A549 (cell line): ENCODE data around the gene ZNF850. TPM values are rescaled to one million over a fixed set of nuclear protein-coding genes. Genes with fewer than 3 reads are reported as not detected.
A peak's percentile ranks its signal among the peaks of the same experiment; 100 is the strongest.

Source experiments
- ATAC-seq, 2 experiments: fragments of 200-7000 bp in 1 of 2; fragments of >200 bp in 1 of 2; cut with Nextera tagmentation in 1 of 2; cut with Tn5 transposase in 1 of 2; 3 replicates each; pipeline versions ENCODE4 v1.8.0 to v1.9.1; 2018 to 2020; ENCODE audit warnings: mild to moderate bottlenecking in 1 of 2, moderate library complexity in 1 of 2
- CTCF ChIA-PET: fragments of 300-600 bp; sonication (Branson Sonifier 250); formaldehyde crosslinking; extraction: SDS; loops from one replicate; lab custom pipeline; 2021; ENCODE audit warnings: antibody characterized with exemption, inconsistent platforms; lab: Yijun Ruan, JAX
- POLR2A ChIA-PET: fragments of 350-600 bp; formaldehyde crosslinking; extraction: SDS; loops from one replicate; lab custom pipeline; 2021; ENCODE audit warnings: antibody characterized with exemption, inconsistent platforms; lab: Yijun Ruan, JAX
- DNase-seq, 2 experiments: peaks; one replicate each; pipeline versions ENCODE4 v3.0.0 to v3.0.0-alpha.2; 2011 to 2016; ENCODE audit warnings: low read depth in 1 of 2, low spot score in 1 of 2
- FAIRE-seq: peaks from 2 replicates; lab custom pipeline; 2011; peaks lifted over from hg19 to GRCh38; lab: Jason Lieb, UNC
- H3K27ac ChIP-seq, 2 experiments: fragments of >200 bp; sonication (Bioruptor Twin); formaldehyde crosslinking; 3 replicates each; pipeline ENCODE4 v1.5.1; 2016 to 2017
- H3K4me1 ChIP-seq: fragments of >200 bp; sonication (Bioruptor Twin); formaldehyde crosslinking; 3 replicates; pipeline ENCODE4 v1.6.1; 2016
- H3K4me2 ChIP-seq: fragments of >200 bp; sonication (Bioruptor Twin); formaldehyde crosslinking; 3 replicates; pipeline ENCODE4 v1.6.1; 2016
- H3K4me3 ChIP-seq: fragments of >200 bp; sonication (Bioruptor Twin); formaldehyde crosslinking; 3 replicates; pipeline ENCODE4 v1.5.1; 2016
- H3K9me3 ChIP-seq: fragments of >200 bp; sonication (Bioruptor Twin); formaldehyde crosslinking; 3 replicates; pipeline ENCODE4 v1.6.1; 2016
- ATOH8 ChIP-seq: fragments of 250-450 bp; sonication (Bioruptor Pico); IDR thresholded peaks from 2 replicates; pipeline ENCODE4 v1.5.0; 2020; ENCODE audit warnings: low read depth, mild to moderate bottlenecking, moderate library complexity
- EHF ChIP-seq: fragments of 250-450 bp; sonication (Bioruptor Pico); IDR thresholded peaks from 2 replicates; pipeline ENCODE4 v1.5.0; 2020; ENCODE audit warnings: mild to moderate bottlenecking
- FOSB ChIP-seq: fragments of 250-450 bp; sonication (Bioruptor Pico); IDR thresholded peaks from 2 replicates; pipeline ENCODE4 v1.5.0; 2020; ENCODE audit warnings: mild to moderate bottlenecking, moderate library complexity
- GATA3 ChIP-seq: IDR thresholded peaks from 2 replicates; pipeline ENCODE4 v1.6.1; 2012; ENCODE audit warnings: borderline replicate concordance
- HDAC2 ChIP-seq: fragments of 200-600 bp; sonication (generic); IDR thresholded peaks from 2 replicates; pipeline ENCODE4 v1.6.1; 2016
- HES2 ChIP-seq: fragments of >200 bp; sonication (Bioruptor Twin); formaldehyde crosslinking; IDR thresholded peaks from 2 replicates; pipeline ENCODE4 v1.6.1; 2016
- HEYL ChIP-seq: fragments of 250-450 bp; sonication (Bioruptor Pico); IDR thresholded peaks from 2 replicates; pipeline ENCODE4 v1.8.0; 2021; ENCODE audit warnings: mild to moderate bottlenecking, moderate library complexity
- HMGXB4 ChIP-seq: fragments of 250-450 bp; sonication (Bioruptor Pico); IDR thresholded peaks from 2 replicates; pipeline ENCODE4 v1.5.0; 2021; ENCODE audit warnings: mild to moderate bottlenecking, moderate library complexity, borderline replicate concordance
- JUN ChIP-seq, 2 experiments: fragments of >200 bp; sonication (Bioruptor Twin); formaldehyde crosslinking; IDR thresholded peaks; 2 replicates in 1 of 2; 3 replicates in 1 of 2; pipeline ENCODE4 v1.6.1; 2016 to 2017
- JUNB ChIP-seq: fragments of >200 bp; sonication (Bioruptor Twin); formaldehyde crosslinking; IDR thresholded peaks from 2 replicates; pipeline ENCODE4 v1.6.1; 2016
- MAX ChIP-seq: IDR thresholded peaks from 2 replicates; pipeline ENCODE4 v1.6.1; 2012
- MAZ ChIP-seq: fragments of 150-350 bp; IDR thresholded peaks from 2 replicates; pipeline ENCODE4 v1.6.1; 2014; ENCODE audit warnings: antibody characterized with exemption, low read depth, low read length, borderline replicate concordance
- MYC ChIP-seq: IDR thresholded peaks from 2 replicates; pipeline ENCODE4 v1.6.1; 2012; ENCODE audit warnings: mild to moderate bottlenecking, inconsistent platforms, low read length, improper control_type of control experiment, borderline replicate concordance
- RCOR1 ChIP-seq: fragments of 150-350 bp; IDR thresholded peaks from 2 replicates; pipeline ENCODE4 v1.6.1; 2014; ENCODE audit warnings: antibody characterized with exemption, low read length, low read depth
- RFX5 ChIP-seq: fragments of 450-650 bp; IDR thresholded peaks from 2 replicates; pipeline ENCODE4 v1.7.1; 2014; ENCODE audit warnings: antibody characterized with exemption, mild to moderate bottlenecking, moderate library complexity
- TFCP2L1 ChIP-seq: fragments of 250-450 bp; sonication (Bioruptor Pico); IDR thresholded peaks from 2 replicates; pipeline ENCODE4 v1.5.0; 2021; ENCODE audit warnings: mild to moderate bottlenecking
- WGBS: methylation state at CpG from one replicate; pipeline ENCODE4 v1.1.6; 2017; ENCODE audit errors: missing lambda C conversion rate; 5-methylcytosine and 5-hydroxymethylcytosine counted together
- polyA plus RNA-seq, 4 experiments: library from polyadenylated mRNA; depleted of rRNA in 3 of 4; stranded (reverse); fragments of >200 nt; fragmentation: RNase III in 1 of 4; extraction: RNeasy Plus Mini Kit Qiagen cat#74134 plus additional on column Dnase treatment in 1 of 4; gene quantifications; 2 replicates in 3 of 4; 3 replicates in 1 of 4; pipeline ENCODE4 v1.2.3, GENCODE V29; 2011 to 2017
- TF ChIP-seq, protein P1 (sequence below): fragments of >200 bp; sonication (Bioruptor Twin); formaldehyde crosslinking; IDR thresholded peaks from 3 replicates; pipeline ENCODE4 v1.6.1; 2016

The ZNF850 gene
- polyA plus RNA-seq, 2 of the 4 experiments (the other 2 are of a cell fraction) = 1.5 to 3.1 TPM

DNA sequence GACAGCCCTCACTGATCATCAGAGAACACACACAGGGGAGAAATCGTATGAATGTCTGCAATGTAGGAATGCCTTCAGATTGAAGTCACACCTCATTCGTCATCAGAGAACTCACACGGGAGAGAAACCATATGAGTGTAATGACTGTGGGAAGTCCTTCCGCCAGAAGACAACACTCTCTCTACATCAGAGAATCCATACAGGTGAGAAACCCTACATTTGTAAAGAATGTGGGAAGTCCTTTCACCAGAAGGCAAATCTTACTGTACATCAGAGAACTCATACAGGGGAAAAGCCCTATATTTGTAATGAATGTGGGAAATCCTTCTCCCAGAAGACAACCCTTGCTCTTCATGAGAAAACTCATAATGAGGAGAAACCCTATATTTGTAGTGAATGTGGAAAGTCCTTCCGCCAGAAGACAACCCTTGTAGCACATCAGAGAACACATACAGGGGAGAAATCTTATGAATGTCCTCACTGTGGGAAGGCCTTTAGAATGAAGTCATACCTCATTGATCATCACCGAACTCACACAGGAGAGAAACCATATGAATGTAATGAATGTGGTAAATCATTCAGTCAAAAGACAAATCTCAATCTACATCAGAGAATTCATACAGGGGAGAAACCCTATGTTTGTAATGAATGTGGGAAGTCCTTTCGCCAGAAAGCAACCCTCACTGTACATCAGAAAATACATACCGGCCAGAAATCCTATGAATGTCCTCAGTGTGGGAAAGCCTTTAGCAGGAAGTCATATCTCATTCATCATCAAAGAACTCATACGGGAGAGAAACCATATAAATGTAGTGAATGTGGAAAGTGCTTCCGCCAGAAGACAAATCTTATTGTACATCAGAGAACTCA lies 52.7 kb downstream of the ZNF850 start:
- Histone ChIP-seq H3K27ac (no peak overlapping the region), H3K4me1 (no peaks in the 10 kb centered on the region), H3K9me3 (peaks cover 100% of the 10 kb centered on the region), H3K4me3 (no peak overlapping the region), H3K4me2 (no peak overlapping the region)
- POLR2A ChIA-PET = no interaction called here
- CTCF ChIA-PET = no interaction called here
- TF ChIP-seq TFCP2L1 (CRISPR knock-in tag) (0 out of 2 replicates have a peak, but pooled peaks have one; percentile 5), HEYL (CRISPR knock-in tag) (no peak), HES2 (peak; percentile 75; the same call in 1 of the 2 replicates), JUN (IDR thresholded peaks at IDR 0.05) (0 out of 5 replicates have a peak, but pooled peaks of 1 of the 2 experiments have one; percentile 21), MAX (peak; percentile 9; the same call in 1 of the 2 replicates), GATA3 (peak; percentile 82; the same call in 1 of the 2 replicates)
- DNase-seq (peak in 1 of 2 experiments; percentile 59), FAIRE-seq (peak; percentile 97), ATAC-seq (no peak)
- 92% methylated on average over 10 of the region's 10 CpGs for WGBS

GRCh38 chr19:36709423-36709822 lies 63.2 kb downstream of the ZNF850 start:
- FAIRE-seq (no peak), DNase-seq (no peak), ATAC-seq (no peak)
- H3K9me3 ChIP-seq = peaks cover 99% of the 10 kb centered on the region
- 95% methylated on average over 2 of the region's 2 CpGs for WGBS
- ChIA-PET POLR2A (no interaction called here), CTCF (no interaction called here)
- H3K4me1 ChIP-seq = no peaks in the 10 kb centered on the region
- H3K4me3 ChIP-seq = no peak overlapping the region
- H3K4me2 ChIP-seq = no peak overlapping the region
- TF ChIP-seq MYC (no peak), MAZ (no peak), ATOH8 (CRISPR knock-in tag) (no peak), JUNB (no peak), HMGXB4 (CRISPR knock-in tag) (no peak), RFX5 (no peak), HDAC2 (no peak), EHF (CRISPR knock-in tag) (no peak), FOSB (no peak)
- TF ChIP-seq, protein P1, sequence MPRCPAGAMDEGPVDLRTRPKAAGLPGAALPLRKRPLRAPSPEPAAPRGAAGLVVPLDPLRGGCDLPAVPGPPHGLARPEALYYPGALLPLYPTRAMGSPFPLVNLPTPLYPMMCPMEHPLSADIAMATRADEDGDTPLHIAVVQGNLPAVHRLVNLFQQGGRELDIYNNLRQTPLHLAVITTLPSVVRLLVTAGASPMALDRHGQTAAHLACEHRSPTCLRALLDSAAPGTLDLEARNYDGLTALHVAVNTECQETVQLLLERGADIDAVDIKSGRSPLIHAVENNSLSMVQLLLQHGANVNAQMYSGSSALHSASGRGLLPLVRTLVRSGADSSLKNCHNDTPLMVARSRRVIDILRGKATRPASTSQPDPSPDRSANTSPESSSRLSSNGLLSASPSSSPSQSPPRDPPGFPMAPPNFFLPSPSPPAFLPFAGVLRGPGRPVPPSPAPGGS = no peak
- H3K27ac ChIP-seq = no peak overlapping the region

- no peaks in the 10 kb centered on the region for H3K4me1 ChIP-seq
- FAIRE-seq (peak; percentile 85), ATAC-seq (no peak), DNase-seq (no peak)
- H3K4me2 ChIP-seq = no peak overlapping the region
- H3K27ac ChIP-seq = no peak overlapping the region
- POLR2A ChIA-PET = no interaction called here
- CTCF ChIA-PET = no interaction called here
- WGBS = 85% methylated on average over 2 of the region's 2 CpGs
- no peak for TF ChIP-seq RCOR1
- TF ChIP-seq, protein P1 = no peak
- H3K4me3 ChIP-seq = no peak overlapping the region
- H3K9me3 ChIP-seq = peaks cover 86% of the 10 kb centered on the region
Observed at GRCh38 chr19:36707134-36707533, 65.5 kb downstream of the ZNF850 start.
